Measurements from ENCODE around the gene SLC27A1. TPM values are rescaled to one million over a fixed set of nuclear protein-coding genes. Genes with fewer than 3 reads are reported as not detected.

SLC27A1 gene
- total and polyA plus RNA-seq, 9 of the 15 experiments (the other 6 are each of a cell fraction or from before 2014, with no cell fraction given), result 0.06 to 3.0 (median 1.1) TPM

GRCh38 chr19:17467471-17468301 is 2.6 kb upstream of the SLC27A1 start:
- in situ Hi-C loops (cut with MboI), result loop anchor here (5.0 kb wide), 1 partner anchor 70 kb away; no protein-coding TSS in a partner anchor
- H4K20me1 ChIP-seq (replicated peaks; ENCODE audit: control insufficient read depth, insufficient read depth, low read length), result no peaks in the 10 kb centered on the region
- peaks cover 28 to 39% of the 10 kb centered on the region in 2 experiments for H3K4me1 ChIP-seq (replicated peaks in 1 of 2; ENCODE audit: control insufficient read depth in 2 of 2, insufficient read depth in 2 of 2, low read length in 2 of 2)
- intact Hi-C loops (cut with micrococcal nuclease), result loop anchor here (2.0 to 5.0 kb wide), 3 partner anchors 15 to 390 kb away; partner anchors contain the start of gene RPL18A
- peaks cover 0 to 7% of the 10 kb centered on the region in 2 experiments; a peak in 2 of 5 replicates for H3K27me3 ChIP-seq (ENCODE audit: control insufficient read depth in 2 of 2, insufficient read depth in 2 of 2, low read length in 2 of 2)
- H3K27ac ChIP-seq (ENCODE audit: extremely low read depth, low read depth, low read length), result no peak overlapping the region
- DNase-seq (ENCODE audit: extremely low read depth in 1 of 4, low spot score in 3 of 4), result no peak
- H3K79me2 ChIP-seq (ENCODE audit: control insufficient read depth, insufficient read depth, low read length), result no peaks in the 10 kb centered on the region
- ChIA-PET CTCF (ENCODE audit: low intra/inter-chr PET ratio) (interaction anchor here (0.6 to 2.3 kb wide), 3 partner anchors 14 to 27 kb away, joined by 3 to 10 read pairs (median 5); no protein-coding TSS in a partner anchor), POLR2A (interaction anchor here (0.7 to 1.7 kb wide), 2 partner anchors 20 to 161 kb away, joined by 4 read pairs; no protein-coding TSS in a partner anchor)
- peak overlapping the region; percentile 82 for H2AFZ ChIP-seq (ENCODE audit: low read depth, low read length)
- 43% methylated on average over 10 of the region's 12 CpGs for WGBS (ENCODE audit: insufficient coverage, low coverage, missing lambda C conversion rate)
- BruUV-seq (replicated peaks), result no TSS peak
- no peak overlapping the region for H3K4me3 ChIP-seq
- H3K9ac ChIP-seq (ENCODE audit: insufficient read depth in 1 of 2, low read depth in 2 of 2, low read length in 2 of 2), result peak overlapping the region in 1 of 2 experiments; percentile 47; a peak in 1 of 4 replicates
- FAIRE-seq, result peak; percentile 65
- H3K36me3 ChIP-seq (ENCODE audit: control insufficient read depth, insufficient read depth, low read length), result no peaks in the 10 kb centered on the region
- H3K9me1 ChIP-seq (ENCODE audit: control insufficient read depth, insufficient read depth, low read length), result no peaks in the 10 kb centered on the region
- no peak for ATAC-seq
- H3K9me3 ChIP-seq (replicated peaks; ENCODE audit: control insufficient read depth, insufficient read depth, low read depth, low read length), result peaks cover 2% of the 10 kb centered on the region; the same call in 1 of the 2 replicates
- H3K4me2 ChIP-seq (ENCODE audit: insufficient read depth, low read length), result no peak overlapping the region
- TF ChIP-seq MEF2D (tag; conservative IDR thresholded peaks at IDR 0.05; ENCODE audit: low read depth) (no peak), ZNF311 (CRISPR knock-in tag; IDR thresholded peaks at IDR 0.05) (no peak), SIRT6 (IDR thresholded peaks at IDR 0.05; ENCODE audit: low read depth, low read length) (no peak), SREBF1 (IDR thresholded peaks at IDR 0.05; ENCODE audit: borderline replicate concordance, low read depth, low read length) (no peak), MECOM (CRISPR knock-in tag; IDR thresholded peaks at IDR 0.05) (no peak), NBN (IDR thresholded peaks at IDR 0.05; ENCODE audit: low read depth) (peak; percentile 57; the same call in 1 of the 2 replicates), FOSL1 (tag; conservative IDR thresholded peaks at IDR 0.05) (no peak), ZBTB2 (IDR thresholded peaks at IDR 0.05) (peak; percentile 74; the same call in 1 of the 2 replicates), HBP1 (CRISPR knock-in tag; IDR thresholded peaks at IDR 0.05) (0 out of 2 replicates have a peak, but pooled peaks have one; percentile 61), GATAD2A (IDR thresholded peaks at IDR 0.05) (peak; percentile 90; the same call in 1 of the 2 replicates), ZNF76 (CRISPR knock-in tag; IDR thresholded peaks at IDR 0.05; ENCODE audit: borderline replicate concordance) (no peak), ZBTB17 (CRISPR knock-in tag; IDR thresholded peaks at IDR 0.05) (no peak), MTF1 (CRISPR knock-in tag; IDR thresholded peaks at IDR 0.05; ENCODE audit: borderline replicate concordance) (no peak), SMARCE1 (IDR thresholded peaks at IDR 0.05) (peak; percentile 68; the same call in 1 of the 2 replicates), RB1 (IDR thresholded peaks at IDR 0.05; ENCODE audit: low read depth) (no peak), ZNF584 (CRISPR knock-in tag; IDR thresholded peaks at IDR 0.05; ENCODE audit: low read depth) (no peak), ELF4 (CRISPR knock-in tag; IDR thresholded peaks at IDR 0.05) (peak; percentile 51; the same call in 1 of the 2 replicates)
